HG03060 (cell line): ENCODE measurements around the gene GZF1.

ENCODE experiments used
- ATAC-seq: cut with Tn5 transposase; IDR thresholded peaks from one replicate; pipeline ENCODE4 v1.9.1; 2021; ENCODE audit warnings: low read depth, moderate number of reproducible peaks; ENCODE audit not compliant: unreplicated experiment

Gene GZF1

GRCh38 chr20:23368316-23369071 lies 6.5 kb downstream of the GZF1 start:
- no peak for ATAC-seq

- no peak for ATAC-seq
These were observed 7.3 kb downstream of the GZF1 start for GRCh38 chr20:23369072-23369823.

GRCh38 chr20:23370274-23370673 lies 8.3 kb downstream of the GZF1 start:
- no peak for ATAC-seq

GRCh38 chr20:23370873-23371272 lies 8.9 kb downstream of the GZF1 start:
- no peak for ATAC-seq

GRCh38 chr20:23371496-23371895 lies 9.5 kb downstream of the GZF1 start:
- ATAC-seq: no peak

- ATAC-seq: no peak
These were observed 12.5 kb downstream of the GZF1 start for GRCh38 chr20:23374441-23374840.

- no peak for ATAC-seq
These were observed 13.8 kb downstream of the GZF1 start for GRCh38 chr20:23375827-23376226.

GRCh38 chr20:23379772-23380171 lies 17.8 kb downstream of the GZF1 start:
- ATAC-seq: no peak

- ATAC-seq: no peak
These were observed 19.9 kb downstream of the GZF1 start for GRCh38 chr20:23381876-23382275.

- no peak for ATAC-seq
These were observed 24.5 kb downstream of the GZF1 start for GRCh38 chr20:23386304-23387117.

- ATAC-seq: no peak
These were observed 25.1 kb downstream of the GZF1 start for GRCh38 chr20:23387118-23387443.

GRCh38 chr20:23390091-23390774 lies 28.3 kb downstream of the GZF1 start:
- ATAC-seq: no peak

GRCh38 chr20:23391707-23392310 lies 29.8 kb downstream of the GZF1 start:
- no peak for ATAC-seq

- ATAC-seq: no peak
These were observed 32.2 kb downstream of the GZF1 start for GRCh38 chr20:23393996-23394775.

GRCh38 chr20:23396950-23397627 lies 35.1 kb downstream of the GZF1 start:
- ATAC-seq: no peak

- no peak for ATAC-seq
These were observed 36.0 kb downstream of the GZF1 start for GRCh38 chr20:23397961-23398360.

- peak; percentile 68 for ATAC-seq
These were observed 37.7 kb downstream of the GZF1 start for GRCh38 chr20:23399568-23400241.

GRCh38 chr20:23401051-23401450 lies 39.1 kb downstream of the GZF1 start:
- no peak for ATAC-seq
